Type B pancreatic cell (in vitro differentiated cells): Measurements from ENCODE around the gene LVRN. TPM values are rescaled to one million over a fixed set of nuclear protein-coding genes. Genes with fewer than 3 reads are reported as not detected.

Experiments used
- DNase-seq: peaks from one replicate; pipeline ENCODE4 v3.0.0; 2021; ENCODE audit warnings: mixed read lengths; ENCODE audit not compliant: unreplicated experiment; ENCODE audit errors: extremely low spot score
- H3K27ac Mint-ChIP-seq: 2 replicates; pipeline ENCODE4 v1.8.0; 2021; ENCODE audit warnings: mild to moderate bottlenecking, mixed read lengths
- H3K27me3 Mint-ChIP-seq: 2 replicates; pipeline ENCODE4 v1.8.0; 2021; ENCODE audit warnings: mixed read lengths
- H3K36me3 Mint-ChIP-seq: 2 replicates; pipeline ENCODE4 v1.8.0; 2021; ENCODE audit warnings: mixed read lengths
- H3K4me1 Mint-ChIP-seq: one replicate; pipeline ENCODE4 v1.8.0; 2021; ENCODE audit warnings: mixed read lengths; ENCODE audit not compliant: unreplicated experiment
- H3K4me3 Mint-ChIP-seq: 2 replicates; pipeline ENCODE4 v1.8.0; 2021; ENCODE audit warnings: mild to moderate bottlenecking, mixed read lengths
- H3K9me3 Mint-ChIP-seq: 2 replicates; pipeline ENCODE4 v1.8.0; 2021; ENCODE audit warnings: mixed read lengths
- CTCF ChIP-seq: fragments of 200-600 bp; sonication (generic); conservative IDR thresholded peaks from 2 replicates; pipeline ENCODE4 v1.5.0; 2021; ENCODE audit warnings: antibody characterized with exemption, mild to moderate bottlenecking
- total RNA-seq: library from RNA; stranded (reverse); gene quantifications from 2 replicates; pipeline ENCODE4 v1.2.1, GENCODE V29; 2021; ENCODE audit warnings: low replicate concordance

LVRN gene
- total RNA-seq, 1 donor from 2014 or later, result 0.19 TPM

GRCh38 chr5:116011046-116011445, 48.8 kb downstream of the LVRN start:
- Mint-ChIP-seq H3K4me3 (no peak overlapping the region), H3K9me3 (no peaks in the 10 kb centered on the region), H3K36me3 (no peaks in the 10 kb centered on the region), H3K4me1 (peaks cover 11% of the 10 kb centered on the region), H3K27me3 (peaks cover 4% of the 10 kb centered on the region), H3K27ac (no peak overlapping the region)
- DNase-seq, result no peak
- TF ChIP-seq CTCF, result no peak

GRCh38 chr5:116013207-116013785, 51.0 kb downstream of the LVRN start:
- Mint-ChIP-seq H3K36me3 (no peaks in the 10 kb centered on the region), H3K4me3 (no peak overlapping the region), H3K9me3 (no peaks in the 10 kb centered on the region), H3K27ac (no peak overlapping the region), H3K27me3 (peaks cover 4% of the 10 kb centered on the region), H3K4me1 (peaks cover 11% of the 10 kb centered on the region)
- DNase-seq, result no peak
- no peak for TF ChIP-seq CTCF

DNA sequence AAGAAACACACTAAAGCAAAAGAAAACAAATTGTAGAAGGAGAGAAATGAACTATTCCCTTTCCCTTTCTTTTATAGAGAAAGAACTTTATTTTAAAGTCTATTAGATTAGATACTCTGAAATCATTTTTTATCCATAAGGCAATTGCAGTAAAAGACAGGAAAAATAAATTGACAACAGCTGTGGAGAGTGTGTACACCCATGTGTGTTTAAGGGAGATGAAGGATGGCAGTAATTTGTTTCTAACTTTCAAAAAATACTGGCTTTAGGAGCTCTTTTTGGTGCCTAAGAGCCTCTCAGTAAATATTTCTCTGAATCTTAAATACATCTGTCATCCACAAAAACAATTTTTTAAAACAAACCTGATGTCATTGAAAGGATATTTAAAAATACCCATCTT, 51.7 kb downstream of the LVRN start:
- Mint-ChIP-seq H3K36me3 (no peaks in the 10 kb centered on the region), H3K9me3 (no peaks in the 10 kb centered on the region), H3K27ac (no peak overlapping the region), H3K27me3 (peaks cover 4% of the 10 kb centered on the region), H3K4me1 (peaks cover 11% of the 10 kb centered on the region), H3K4me3 (no peak overlapping the region)
- no peak for DNase-seq
- TF ChIP-seq CTCF, result no peak

GRCh38 chr5:116023619-116024018, 61.3 kb downstream of the LVRN start:
- no peak overlapping the region for H3K27ac Mint-ChIP-seq

DNA sequence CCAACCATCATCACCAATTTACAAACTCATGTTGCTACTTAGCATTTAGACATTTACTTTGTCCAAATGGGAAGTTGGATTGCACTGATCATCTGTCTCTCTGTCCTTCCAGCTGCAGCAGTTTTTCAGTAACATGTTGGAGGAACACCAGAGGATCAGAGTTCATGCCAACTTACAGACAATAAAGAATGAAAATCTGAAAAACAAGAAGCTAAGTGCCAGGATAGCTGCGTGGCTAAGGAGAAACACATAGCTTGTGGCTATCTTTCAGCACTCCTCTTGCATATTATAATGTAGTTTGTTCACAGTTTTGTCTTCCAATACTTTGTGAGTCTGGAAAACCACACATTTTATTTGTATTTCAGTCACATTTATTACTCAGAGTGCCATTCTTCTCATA, 63.6 kb downstream of the LVRN start:
- Mint-ChIP-seq H3K4me3 (no peak overlapping the region), H3K9me3 (no peaks in the 10 kb centered on the region), H3K27me3 (peaks cover 2% of the 10 kb centered on the region), H3K4me1 (peaks cover 5% of the 10 kb centered on the region), H3K36me3 (no peaks in the 10 kb centered on the region), H3K27ac (no peak overlapping the region)
- no peak for TF ChIP-seq CTCF
- DNase-seq, result no peak

More at GRCh38 chr5:116023619-116024018, 61.3 kb downstream of the LVRN start:
- DNase-seq, result no peak
- peak; percentile 38 for TF ChIP-seq CTCF
- Mint-ChIP-seq H3K36me3 (no peaks in the 10 kb centered on the region), H3K4me1 (peaks cover 5% of the 10 kb centered on the region), H3K9me3 (no peaks in the 10 kb centered on the region), H3K27me3 (no peaks in the 10 kb centered on the region), H3K4me3 (no peak overlapping the region)

DNA sequence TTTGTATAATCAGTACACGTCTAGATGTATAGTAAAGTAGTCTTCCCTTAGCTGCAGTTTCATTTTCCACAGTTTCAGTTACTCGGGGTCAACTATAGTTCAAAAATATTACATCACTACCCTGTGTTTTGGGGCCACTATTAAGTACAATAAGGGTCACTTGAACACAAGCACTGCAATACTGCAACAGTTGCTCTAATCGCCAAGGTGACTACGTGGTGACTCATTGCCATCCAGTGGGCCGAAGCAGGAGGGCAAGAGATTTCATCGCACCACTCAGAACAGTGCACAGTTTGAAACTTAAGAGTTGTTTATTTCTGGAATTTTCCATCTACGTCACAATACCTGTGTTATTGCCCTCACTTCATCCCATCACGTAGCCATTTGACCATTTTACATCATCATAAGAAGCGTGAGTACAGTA, 69.8 kb downstream of the LVRN start, which contains the start of gene ARL14EPL:
Gene ARL14EPL, plus strand, starts transcription at position 379 of the 424 bp plus-strand sequence. CDS start 18,994 bp downstream, outside the sequence.
- Mint-ChIP-seq H3K36me3 (no peaks in the 10 kb centered on the region), H3K27ac (peak within 1 kb of the TSS; percentile 59), H3K27me3 (peaks cover 2% of the 10 kb centered on the region), H3K4me1 (peaks cover 8% of the 10 kb centered on the region), H3K4me3 (no peak within 1 kb of the TSS), H3K9me3 (no peaks in the 10 kb centered on the region)
- peak; percentile 39 for TF ChIP-seq CTCF
- no peak for DNase-seq
